ENCODE results near the gene SP1.
"Not testable (repeated sequence)": the region's sequence is repeated elsewhere in the genome, so short reads cannot be mapped to it uniquely, and the experiment has no call there.

SP1 gene

GRCh38 chr12:53380104-53380793 lies at the start of gene SP1:
TSS of gene SP1 (plus strand) at chr12:53380176. CDS start at chr12:53380292, 116 bp downstream.
- DNase-seq (ENCODE audit: low read depth), result peak; percentile 69
- H3K4me3 ChIP-seq (ENCODE audit: low read depth, low read length), result peak within 1 kb of the TSS; percentile 56
- TF ChIP-seq, protein P1, sequence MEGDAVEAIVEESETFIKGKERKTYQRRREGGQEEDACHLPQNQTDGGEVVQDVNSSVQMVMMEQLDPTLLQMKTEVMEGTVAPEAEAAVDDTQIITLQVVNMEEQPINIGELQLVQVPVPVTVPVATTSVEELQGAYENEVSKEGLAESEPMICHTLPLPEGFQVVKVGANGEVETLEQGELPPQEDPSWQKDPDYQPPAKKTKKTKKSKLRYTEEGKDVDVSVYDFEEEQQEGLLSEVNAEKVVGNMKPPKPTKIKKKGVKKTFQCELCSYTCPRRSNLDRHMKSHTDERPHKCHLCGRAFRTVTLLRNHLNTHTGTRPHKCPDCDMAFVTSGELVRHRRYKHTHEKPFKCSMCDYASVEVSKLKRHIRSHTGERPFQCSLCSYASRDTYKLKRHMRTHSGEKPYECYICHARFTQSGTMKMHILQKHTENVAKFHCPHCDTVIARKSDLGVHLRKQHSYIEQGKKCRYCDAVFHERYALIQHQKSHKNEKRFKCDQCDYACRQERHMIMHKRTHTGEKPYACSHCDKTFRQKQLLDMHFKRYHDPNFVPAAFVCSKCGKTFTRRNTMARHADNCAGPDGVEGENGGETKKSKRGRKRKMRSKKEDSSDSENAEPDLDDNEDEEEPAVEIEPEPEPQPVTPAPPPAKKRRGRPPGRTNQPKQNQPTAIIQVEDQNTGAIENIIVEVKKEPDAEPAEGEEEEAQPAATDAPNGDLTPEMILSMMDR (IDR thresholded peaks at IDR 0.05; ENCODE audit: control insufficient read depth, extremely low read depth, insufficient read depth), result no peak

- H3K4me3 ChIP-seq (ENCODE audit: low read depth, low read length), result no peak overlapping the region
- no peak for DNase-seq (ENCODE audit: low read depth)
- TF ChIP-seq, protein P1 (IDR thresholded peaks at IDR 0.05; ENCODE audit: control insufficient read depth, extremely low read depth, insufficient read depth), result no peak
Measured at GRCh38 chr12:53330671-53331070, 49.3 kb upstream of the SP1 start.

DNA sequence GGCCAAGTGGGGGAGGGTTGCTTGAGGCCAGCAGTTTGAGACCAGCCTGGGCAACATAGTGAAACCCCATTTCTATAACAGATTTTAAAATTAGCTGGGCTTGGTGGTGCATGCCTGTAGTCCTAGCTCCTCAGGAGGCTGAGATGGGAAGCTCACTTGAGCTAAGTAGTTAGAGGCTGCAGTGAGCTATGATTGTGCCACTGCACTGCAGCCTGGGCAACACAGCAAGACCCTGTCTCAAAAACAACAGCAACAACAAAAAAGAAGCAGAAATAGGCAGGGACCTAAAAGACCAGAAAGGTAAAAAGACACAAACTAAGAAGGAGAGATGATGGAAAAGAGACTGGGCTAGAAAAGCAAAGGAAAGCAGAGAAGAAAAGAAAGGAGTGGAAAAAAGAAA lies 47.6 kb upstream of the SP1 start:
- DNase-seq (ENCODE audit: low read depth); H3K4me3 ChIP-seq (ENCODE audit: low read depth, low read length): not testable (repeated sequence)

DNA sequence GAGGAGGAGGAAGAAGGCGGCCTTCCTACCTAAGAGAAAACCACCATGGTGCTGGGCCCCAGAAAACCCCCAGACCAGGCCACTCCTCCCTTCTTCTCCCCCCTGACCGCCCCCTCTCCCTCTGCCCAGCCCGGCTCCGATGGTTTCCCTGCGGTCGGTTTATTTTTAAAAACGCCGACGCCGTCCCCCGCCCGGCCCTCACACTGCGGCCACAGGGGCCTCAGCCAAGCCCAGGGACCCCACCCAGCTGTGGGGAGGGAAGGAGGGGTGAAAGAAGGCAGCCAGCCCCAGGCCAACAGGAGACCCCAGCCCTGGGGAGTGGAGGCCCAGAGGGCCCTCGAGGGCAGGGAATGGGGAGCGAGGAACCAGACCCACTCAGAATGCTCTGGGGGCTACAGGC lies 47.2 kb upstream of the SP1 start:
- no peak for DNase-seq (ENCODE audit: low read depth)
- TF ChIP-seq, protein P1 (IDR thresholded peaks at IDR 0.05; ENCODE audit: control insufficient read depth, extremely low read depth, insufficient read depth), result no peak
- no peak overlapping the region for H3K4me3 ChIP-seq (ENCODE audit: low read depth, low read length)

DNA sequence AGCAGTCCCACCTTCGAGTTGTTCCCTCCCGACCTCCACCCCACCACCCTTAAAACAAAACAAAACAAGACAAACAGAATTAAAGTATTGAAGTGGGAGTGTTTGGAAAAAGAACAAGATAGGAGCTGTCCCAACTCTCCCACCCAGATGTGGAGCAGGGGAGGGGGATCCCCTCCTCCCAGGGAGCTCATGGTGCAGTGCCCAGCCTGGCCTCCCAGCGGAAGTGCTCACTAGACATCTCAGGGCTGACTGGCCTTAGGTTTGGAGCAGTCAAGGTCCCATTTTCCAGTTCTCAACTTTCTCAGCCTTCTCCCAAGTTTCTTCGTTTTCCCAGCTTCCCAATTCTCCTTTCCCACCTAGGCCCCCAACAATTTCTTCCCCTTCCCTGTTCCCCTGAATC lies 46.7 kb upstream of the SP1 start:
- H3K4me3 ChIP-seq (ENCODE audit: low read depth, low read length), result no peak overlapping the region
- TF ChIP-seq, protein P1 (IDR thresholded peaks at IDR 0.05; ENCODE audit: control insufficient read depth, extremely low read depth, insufficient read depth), result no peak
- DNase-seq (ENCODE audit: low read depth), result no peak

DNA sequence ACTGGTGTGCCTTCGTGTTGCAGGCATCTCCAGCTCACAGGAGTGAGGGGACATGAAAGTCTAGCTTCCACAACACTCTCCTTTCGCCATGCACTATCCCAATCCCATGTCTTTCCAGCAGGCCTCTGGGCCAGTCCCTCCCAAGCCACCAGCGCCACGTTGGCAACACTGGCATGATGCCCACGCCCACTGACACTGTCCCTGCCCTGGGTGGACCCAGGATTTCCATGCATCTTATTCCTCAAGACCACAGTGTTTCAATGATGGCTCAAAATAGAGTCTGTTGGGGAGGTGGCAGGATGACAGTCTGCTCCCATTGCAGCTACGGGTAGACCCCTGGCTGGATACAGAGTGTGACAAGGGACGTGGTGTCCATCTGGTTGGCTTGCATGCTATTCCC lies 46.1 kb upstream of the SP1 start:
- TF ChIP-seq, protein P1 (IDR thresholded peaks at IDR 0.05; ENCODE audit: control insufficient read depth, extremely low read depth, insufficient read depth), result no peak
- no peak overlapping the region for H3K4me3 ChIP-seq (ENCODE audit: low read depth, low read length)
- DNase-seq (ENCODE audit: low read depth), result no peak

- H3K4me3 ChIP-seq (ENCODE audit: low read depth, low read length), result no peak overlapping the region
- TF ChIP-seq, protein P1 (IDR thresholded peaks at IDR 0.05; ENCODE audit: control insufficient read depth, extremely low read depth, insufficient read depth), result no peak
- DNase-seq (ENCODE audit: low read depth), result no peak
Measured at GRCh38 chr12:53334822-53335221, 45.2 kb upstream of the SP1 start.

Measured in LNCaP clone FGC (cell line).